Muscle of leg (tissue), 11 donors: ENCODE data around the gene MAP2K3. TPM values are rescaled to one million over a fixed set of nuclear protein-coding genes. Genes with fewer than 3 reads are reported as not detected.

ENCODE experiments used
- DNase-seq: peaks from one replicate; pipeline ENCODE4 v3.0.0; 2013
- H3K27ac ChIP-seq: one replicate; pipeline ENCODE4 v1.5.1; 2013; ENCODE audit warnings: mild to moderate bottlenecking, low read length, control low read depth
- H3K27me3 ChIP-seq: one replicate; pipeline ENCODE4 v1.6.1; 2013; ENCODE audit warnings: low read length; ENCODE audit not compliant: control insufficient read depth, insufficient read depth
- H3K36me3 ChIP-seq: one replicate; pipeline ENCODE4 v1.6.1; 2013; ENCODE audit warnings: low read length; ENCODE audit not compliant: control insufficient read depth, insufficient read depth
- H3K4me1 ChIP-seq: one replicate; pipeline ENCODE4 v1.6.1; 2013; ENCODE audit warnings: low read length; ENCODE audit not compliant: control insufficient read depth, insufficient read depth
- H3K4me3 ChIP-seq: one replicate; pipeline ENCODE4 v1.5.1; 2013; ENCODE audit warnings: low read length, control low read depth
- H3K9me3 ChIP-seq: replicated peaks from 2 replicates; pipeline ENCODE4 v1.6.1; 2013; ENCODE audit warnings: low read depth, low read length; ENCODE audit not compliant: control insufficient read depth
- WGBS: methylation state at CpG from one replicate; pipeline ENCODE4 v1.1.5; 2013; ENCODE audit warnings: missing lambda C conversion rate; ENCODE audit not compliant: insufficient coverage; 5-methylcytosine and 5-hydroxymethylcytosine counted together
- polyA plus RNA-seq, 8 donors: library from polyadenylated mRNA; unstranded; fragments of 120-200 nt; gene quantifications; one replicate each; pipeline versions ENCODE4 v1.2.1 to v1.2.3, GENCODE V29; 2013; ENCODE audit warnings: inconsistent platforms in 1 of 8, low replicate concordance in 1 of 8; ENCODE audit not compliant: insufficient read length in 8 of 8, insufficient read depth in 1 of 8
- total RNA-seq: library from RNA; stranded (reverse); fragments of 120-200 nt; gene quantifications from one replicate; pipeline ENCODE4 v1.2.4, GENCODE V29; 2013

The MAP2K3 gene
- total and polyA plus RNA-seq, 9 donors = 10.9 to 35.3 (median 24.6) TPM

- Histone ChIP-seq H3K9me3 (no peaks in the 10 kb centered on the region), H3K27me3 (peaks cover 7% of the 10 kb centered on the region), H3K4me3 (no peak overlapping the region), H3K36me3 (no peaks in the 10 kb centered on the region), H3K4me1 (peaks cover 35% of the 10 kb centered on the region), H3K27ac (no peak overlapping the region)
- 43% methylated on average over 4 of the region's 10 CpGs for WGBS
- DNase-seq = peak; percentile 82
These were observed 4.4 kb upstream of the MAP2K3 start for GRCh38 chr17:21280081-21280518.

GRCh38 chr17:21282231-21282630 is 2.3 kb upstream of the MAP2K3 start:
- H3K36me3 ChIP-seq = no peaks in the 10 kb centered on the region
- 54% methylated on average over 3 of the region's 5 CpGs for WGBS
- H3K4me1 ChIP-seq = peaks cover 47% of the 10 kb centered on the region
- peak; percentile 34 for DNase-seq
- H3K9me3 ChIP-seq = no peaks in the 10 kb centered on the region
- H3K27me3 ChIP-seq = peaks cover 2% of the 10 kb centered on the region
- no peak overlapping the region for H3K27ac ChIP-seq
- H3K4me3 ChIP-seq = no peak overlapping the region

GRCh38 chr17:21282850-21283249 is 1.7 kb upstream of the MAP2K3 start:
- H3K4me1 ChIP-seq = peaks cover 53% of the 10 kb centered on the region

GRCh38 chr17:21283482-21284318 is 811 bp upstream of the MAP2K3 start:
- Histone ChIP-seq H3K4me3 (peak overlapping the region; percentile 60), H3K27ac (no peak overlapping the region), H3K9me3 (no peaks in the 10 kb centered on the region), H3K36me3 (no peaks in the 10 kb centered on the region), H3K4me1 (peaks cover 56% of the 10 kb centered on the region), H3K27me3 (peaks cover 2% of the 10 kb centered on the region)
- peak; percentile 24 for DNase-seq
- WGBS = 9% methylated on average over 46 of the region's 49 CpGs

More at GRCh38 chr17:21282850-21283249, 1.7 kb upstream of the MAP2K3 start:
- Histone ChIP-seq H3K9me3 (no peaks in the 10 kb centered on the region), H3K4me3 (no peak overlapping the region), H3K36me3 (no peaks in the 10 kb centered on the region), H3K27me3 (peaks cover 2% of the 10 kb centered on the region), H3K27ac (no peak overlapping the region)
- peak; percentile 18 for DNase-seq
- WGBS = 80% methylated on average over 5 of the region's 5 CpGs

GRCh38 chr17:21285164-21286065 is 904 bp downstream of the MAP2K3 start:
- Histone ChIP-seq H3K36me3 (peaks cover 3% of the 10 kb centered on the region), H3K27ac (peak overlapping the region; percentile 94), H3K4me3 (peak overlapping the region; percentile 79), H3K27me3 (peaks cover 2% of the 10 kb centered on the region), H3K4me1 (peaks cover 66% of the 10 kb centered on the region), H3K9me3 (no peaks in the 10 kb centered on the region)
- DNase-seq = peak; percentile 53
- 10% methylated on average over 10 of the region's 16 CpGs for WGBS

- H3K27me3 ChIP-seq = peaks cover 2% of the 10 kb centered on the region
- WGBS = 14% methylated on average over 9 of the region's 16 CpGs
- peak overlapping the region; percentile 79 for H3K4me3 ChIP-seq
- peaks cover 69% of the 10 kb centered on the region for H3K4me1 ChIP-seq
- H3K36me3 ChIP-seq = peaks cover 6% of the 10 kb centered on the region
- peak overlapping the region; percentile 94 for H3K27ac ChIP-seq
- H3K9me3 ChIP-seq = no peaks in the 10 kb centered on the region
- peak; percentile 90 for DNase-seq
These were observed 1.7 kb downstream of the MAP2K3 start for GRCh38 chr17:21286066-21286770.

- peak overlapping the region; percentile 79 for H3K4me3 ChIP-seq
- no peak for DNase-seq
- H3K36me3 ChIP-seq = peaks cover 13% of the 10 kb centered on the region
- WGBS = 67% methylated on average over 8 of the region's 9 CpGs
- H3K27ac ChIP-seq = peak overlapping the region; percentile 94
- H3K9me3 ChIP-seq = no peaks in the 10 kb centered on the region
- peaks cover 75% of the 10 kb centered on the region for H3K4me1 ChIP-seq
- H3K27me3 ChIP-seq = peaks cover 2% of the 10 kb centered on the region
These were observed 2.6 kb downstream of the MAP2K3 start for GRCh38 chr17:21286909-21287702.

GRCh38 chr17:21287703-21288449 is 3.4 kb downstream of the MAP2K3 start:
- no peaks in the 10 kb centered on the region for H3K9me3 ChIP-seq
- H3K4me1 ChIP-seq = peaks cover 71% of the 10 kb centered on the region
- H3K36me3 ChIP-seq = peaks cover 13% of the 10 kb centered on the region
- WGBS = 44% methylated on average over 8 of the region's 18 CpGs
- peak overlapping the region; percentile 94 for H3K27ac ChIP-seq
- DNase-seq = peak; percentile 93
- peaks cover 2% of the 10 kb centered on the region for H3K27me3 ChIP-seq
- H3K4me3 ChIP-seq = peak overlapping the region; percentile 15
